K562 (cell line): ENCODE measurements around the gene SLC6A9.

ENCODE experiments used
- ATF1 ChIP-seq, 2 experiments: fragments of 450-650 bp in 1 of 2; IDR thresholded peaks; 2 replicates each; pipeline ENCODE4 v1.6.1; 2016; ENCODE audit warnings: missing compliant biosample characterization in 1 of 2, missing genetic modification characterization in 1 of 2
- CTCF ChIP-seq, 3 experiments: IDR thresholded peaks in 2 of 3; conservative IDR thresholded peaks in 1 of 3; 2 replicates each; pipeline ENCODE4 v1.5.1; 2011 to 2012; ENCODE audit warnings: low read length in 3 of 3, mild to moderate bottlenecking in 3 of 3, control low read depth in 2 of 3, improper control_type of control experiment in 1 of 3, inconsistent platforms in 1 of 3, low read depth in 1 of 3, mixed read lengths in 1 of 3, moderate library complexity in 1 of 3; ENCODE audit not compliant: insufficient read depth in 2 of 3
- FOXK2 ChIP-seq, 2 experiments: fragments of 450-650 bp; IDR thresholded peaks in 1 of 2; conservative IDR thresholded peaks in 1 of 2; 2 replicates each; pipeline ENCODE4 v1.6.1; 2016; ENCODE audit warnings: low read depth in 2 of 2, mild to moderate bottlenecking in 1 of 2
- HOXB6 ChIP-seq: fragments of 250-450 bp; sonication (Bioruptor Pico); IDR thresholded peaks from 2 replicates; pipeline ENCODE4 v1.5.1; 2022; ENCODE audit warnings: mild to moderate bottlenecking, borderline replicate concordance
- MEF2A ChIP-seq: IDR thresholded peaks from 2 replicates; pipeline ENCODE4 v1.6.1; 2011; ENCODE audit warnings: low read depth, mild to moderate bottlenecking, low read length, moderate library complexity; ENCODE audit not compliant: control insufficient read depth
- MYBL2 ChIP-seq, 2 experiments: fragments of 450-650 bp in 1 of 2; sonication (generic) in 1 of 2; formaldehyde crosslinking in 1 of 2; IDR thresholded peaks; 2 replicates each; pipeline versions ENCODE4 v1.6.1 to v1.8.1; 2017 to 2022; ENCODE audit warnings: borderline replicate concordance in 1 of 2, inconsistent platforms in 1 of 2, low read depth in 1 of 2, mild to moderate bottlenecking in 1 of 2, missing genetic modification reagents in 1 of 2, moderate library complexity in 1 of 2
- PHF8 ChIP-seq: fragments of 200-600 bp; sonication (generic); IDR thresholded peaks from 2 replicates; pipeline ENCODE4 v1.6.1; 2012; ENCODE audit warnings: mixed run types, mild to moderate bottlenecking, inconsistent platforms, low read length, moderate library complexity, borderline replicate concordance
- POLR2A ChIP-seq: fragments of 450-650 bp; conservative IDR thresholded peaks from 2 replicates; pipeline ENCODE4 v1.6.1; 2016
- RCOR1 ChIP-seq, 2 experiments: IDR thresholded peaks; 2 replicates each; pipeline ENCODE4 v1.6.1; 2012; ENCODE audit warnings: low read depth in 2 of 2, low read length in 2 of 2, borderline replicate concordance in 1 of 2, improper control_type of control experiment in 1 of 2
- SRF ChIP-seq, 2 experiments: fragments of 250-450, 450-650 bp in 1 of 2; sonication (Bioruptor Pico) in 1 of 2; sonication (generic) in 1 of 2; formaldehyde crosslinking; IDR thresholded peaks; 2 replicates each; pipeline versions ENCODE4 v1.5.0 to v1.5.1; 2020 to 2022; ENCODE audit warnings: mild to moderate bottlenecking in 1 of 2, missing genetic modification reagents in 1 of 2
- ZNF239 ChIP-seq: fragments of 250-450 bp; sonication (Bioruptor Pico); IDR thresholded peaks from 2 replicates; pipeline ENCODE4 v1.4.0; 2020; ENCODE audit warnings: mild to moderate bottlenecking
- ZNF830 ChIP-seq: fragments of 250-450 bp; sonication (Bioruptor Pico); IDR thresholded peaks from 2 replicates; pipeline ENCODE4 v1.5.0; 2021; ENCODE audit warnings: mild to moderate bottlenecking

- TF ChIP-seq SRF (CRISPR knock-in tag; IDR thresholded peaks at IDR 0.05) (no peak), MYBL2 (IDR thresholded peaks at IDR 0.05; ENCODE audit: low read depth) (no peak), MYBL2 (CRISPR knock-in tag; IDR thresholded peaks at IDR 0.05; ENCODE audit: borderline replicate concordance) (no peak), ZNF830 (no peak), CTCF (IDR thresholded peaks at IDR 0.05 in 2 of 3, conservative IDR thresholded peaks at IDR 0.05 in 1 of 3; ENCODE audit: insufficient read depth in 2 of 3, low read depth in 1 of 3, low read length in 3 of 3) (no peak), FOXK2 (conservative IDR thresholded peaks at IDR 0.05 in 1 of 2, IDR thresholded peaks at IDR 0.05 in 1 of 2; ENCODE audit: low read depth in 2 of 2) (no peak), POLR2A (no peak), RCOR1 (IDR thresholded peaks at IDR 0.05; ENCODE audit: borderline replicate concordance in 1 of 2, low read depth in 2 of 2, low read length in 2 of 2) (no peak), ATF1 (CRISPR knock-in tag; IDR thresholded peaks at IDR 0.05) (no peak), ATF1 (tag; IDR thresholded peaks at IDR 0.05) (no peak), PHF8 (no peak), MEF2A (no peak), HOXB6 (CRISPR knock-in tag) (no peak), ZNF239 (CRISPR knock-in tag) (no peak)
Measured at GRCh38 chr1:44019466-44019948, 11.8 kb downstream of the SLC6A9 start.
